GM23338 (cell line): Measurements from ENCODE around the gene ZMYND8. TPM values are rescaled to one million over a fixed set of nuclear protein-coding genes. Genes with fewer than 3 reads are reported as not detected.

Source experiments
- ATAC-seq: fragments of 200-7000 bp; cut with Tn5 transposase; 3 replicates; pipeline ENCODE4 v1.9.1; 2020
- DNase-seq: peaks from one replicate; pipeline ENCODE4 v3.0.0-alpha.2; 2015; ENCODE audit warnings: low spot score
- H2AFZ ChIP-seq: fragments of 200-600 bp; sonication (generic); 2 replicates; pipeline ENCODE4 v1.8.0; 2016; ENCODE audit warnings: antibody characterized with exemption, mild to moderate bottlenecking, moderate library complexity
- H3F3A ChIP-seq: fragments of 200-600 bp; sonication (generic); replicated peaks from 2 replicates; pipeline ENCODE4 v1.8.0; 2017; ENCODE audit warnings: antibody characterized with exemption, mixed run types, low read depth
- H3K27ac ChIP-seq: fragments of 200-600 bp; sonication (generic); 2 replicates; pipeline ENCODE4 v1.6.1; 2016; ENCODE audit warnings: low read depth
- H3K27me3 ChIP-seq: fragments of 200-600 bp; sonication (generic); 2 replicates; pipeline ENCODE4 v1.8.0; 2016; ENCODE audit warnings: mild to moderate bottlenecking, mixed run types, moderate library complexity; ENCODE audit not compliant: insufficient read depth
- H3K36me3 ChIP-seq: fragments of 200-600 bp; sonication (generic); 2 replicates; pipeline ENCODE4 v1.8.0; 2016; ENCODE audit warnings: mild to moderate bottlenecking; ENCODE audit not compliant: insufficient read depth
- H3K4me1 ChIP-seq: fragments of 200-600 bp; sonication (generic); 2 replicates; pipeline ENCODE4 v1.8.0; 2016; ENCODE audit warnings: mild to moderate bottlenecking, moderate library complexity; ENCODE audit not compliant: insufficient read depth
- H3K4me2 ChIP-seq: fragments of 200-600 bp; sonication (generic); 2 replicates; pipeline ENCODE4 v1.7.1; 2017; ENCODE audit warnings: mixed run types
- H3K4me3 ChIP-seq: fragments of 200-600 bp; sonication (generic); 2 replicates; pipeline ENCODE4 v1.6.1; 2016; ENCODE audit warnings: mixed run types
- H3K79me2 ChIP-seq: fragments of 200-600 bp; sonication (generic); replicated peaks from 2 replicates; pipeline ENCODE4 v1.8.0; 2017; ENCODE audit warnings: mild to moderate bottlenecking; ENCODE audit not compliant: insufficient read depth
- H3K9me2 ChIP-seq: fragments of 200-600 bp; sonication (generic); 2 replicates; pipeline ENCODE4 v1.8.0; 2017; ENCODE audit not compliant: insufficient read depth
- H4K20me1 ChIP-seq: fragments of 200-600 bp; sonication (generic); replicated peaks from 2 replicates; pipeline ENCODE4 v1.8.0; 2017; ENCODE audit warnings: mild to moderate bottlenecking; ENCODE audit not compliant: insufficient read depth
- H3K27ac Mint-ChIP-seq: 2 replicates; pipeline ENCODE4 v1.8.0; 2020; ENCODE audit warnings: inconsistent platforms, mild to moderate bottlenecking, moderate library complexity, mixed read lengths
- H3K27me3 Mint-ChIP-seq: 3 replicates; pipeline ENCODE4 v1.8.0; 2022; ENCODE audit warnings: low read depth, mild to moderate bottlenecking, moderate library complexity, mixed read lengths, inconsistent platforms; ENCODE audit not compliant: insufficient read depth, poor library complexity
- H3K36me3 Mint-ChIP-seq: 3 replicates; pipeline ENCODE4 v1.8.0; 2021; ENCODE audit warnings: low read depth, mild to moderate bottlenecking, inconsistent platforms, moderate library complexity, mixed read lengths
- H3K4me1 Mint-ChIP-seq: 3 replicates; pipeline ENCODE4 v1.8.0; 2020; ENCODE audit warnings: mild to moderate bottlenecking, inconsistent platforms, mixed read lengths
- H3K4me3 Mint-ChIP-seq: 3 replicates; pipeline ENCODE4 v1.8.0; 2021; ENCODE audit warnings: moderate library complexity, mild to moderate bottlenecking, inconsistent platforms, mixed read lengths
- H3K9me3 Mint-ChIP-seq: 3 replicates; pipeline ENCODE4 v1.8.0; 2020; ENCODE audit warnings: moderate library complexity, mild to moderate bottlenecking, inconsistent platforms, mixed read lengths
- CTCF ChIP-seq, 2 experiments: fragments of 200-600 bp in 1 of 2; sonication (generic) in 1 of 2; conservative IDR thresholded peaks; 2 replicates each; pipeline versions ENCODE4 v1.5.1 to v1.6.1; 2016 to 2017; ENCODE audit warnings: antibody characterized with exemption in 2 of 2, low read depth in 2 of 2, mild to moderate bottlenecking in 2 of 2, moderate library complexity in 1 of 2
- ETS1 ChIP-seq: IDR thresholded peaks from 2 replicates; pipeline ENCODE4 v1.6.1; 2016; ENCODE audit warnings: antibody characterized with exemption
- EZH2phosphoT487 ChIP-seq: fragments of 200-600 bp; sonication (generic); IDR thresholded peaks from one replicate; pipeline ENCODE4 v1.8.1; 2018; ENCODE audit warnings: antibody characterized with exemption; ENCODE audit not compliant: unreplicated experiment
- JUNB ChIP-seq: IDR thresholded peaks from one replicate; pipeline ENCODE4 v1.6.1; 2016; ENCODE audit warnings: antibody characterized with exemption; ENCODE audit not compliant: unreplicated experiment
- NANOG ChIP-seq: IDR thresholded peaks from 2 replicates; pipeline ENCODE4 v1.6.1; 2016; ENCODE audit warnings: antibody characterized with exemption, borderline replicate concordance
- STAT1 ChIP-seq: IDR thresholded peaks from one replicate; pipeline ENCODE4 v1.6.1; 2016; ENCODE audit warnings: antibody characterized with exemption; ENCODE audit not compliant: unreplicated experiment
- ZNF114 ChIP-seq: fragments of 250-450 bp; sonication (Bioruptor Pico); IDR thresholded peaks from 2 replicates; pipeline ENCODE4 v1.5.0; 2020; ENCODE audit warnings: mild to moderate bottlenecking, moderate library complexity
- ZNF331 ChIP-seq: fragments of 250-450 bp; sonication (Bioruptor Pico); IDR thresholded peaks from 2 replicates; pipeline ENCODE4 v1.5.0; 2020; ENCODE audit warnings: low read depth, mild to moderate bottlenecking, moderate library complexity
- ZNF462 ChIP-seq: fragments of 250-450 bp; sonication (Bioruptor Pico); IDR thresholded peaks from 2 replicates; pipeline ENCODE4 v1.5.0; 2020; ENCODE audit warnings: mild to moderate bottlenecking, moderate library complexity
- polyA plus RNA-seq: library from polyadenylated mRNA; unstranded; fragments of >200 nt; fragmentation: Nextera tagmentation; extraction: Ambion mirVana; gene quantifications from 2 replicates; pipeline ENCODE4 v1.2.1, GENCODE V29; 2016
- total RNA-seq: library from RNA; depleted of rRNA; stranded (reverse); fragments of >200 nt; shearing (Covaris generic); gene quantifications from 2 replicates; pipeline ENCODE4 v1.2.3, GENCODE V29; 2014

Gene ZMYND8
- total and polyA plus RNA-seq, 2 experiments from 2014 or later, result 70.9 to 128 TPM

- no peak for TF ChIP-seq CTCF (conservative IDR thresholded peaks at IDR 0.05; ENCODE audit: low read depth in 2 of 2)
- TF ChIP-seq ZNF331 (CRISPR knock-in tag), result no peak
- TF ChIP-seq JUNB, result no peak
- no peak for TF ChIP-seq ETS1
- no peak for TF ChIP-seq STAT1
Observed at GRCh38 chr20:47370850-47371782, 14.6 kb upstream of the ZMYND8 start (continued).

GRCh38 chr20:47370214-47370613 is 13.7 kb upstream of the ZMYND8 start:
- H3K79me2 ChIP-seq, result peaks cover 49% of the 10 kb centered on the region
- Mint-ChIP-seq H3K27ac (no peak overlapping the region; the same call in 1 of the 2 replicates), H3K36me3 (peaks cover 24% of the 10 kb centered on the region), H3K27me3 (peaks cover 9% of the 10 kb centered on the region), H3K4me3 (no peak overlapping the region), H3K9me3 (no peaks in the 10 kb centered on the region; the same call in 2 of the 3 replicates), H3K4me1 (peaks cover 42% of the 10 kb centered on the region)
- DNase-seq (no peak), ATAC-seq (no peak)
- H3K27ac ChIP-seq, result peak overlapping the region; percentile 77; the same call in 1 of the 2 replicates
- H4K20me1 ChIP-seq, result no peaks in the 10 kb centered on the region
- H3K4me1 ChIP-seq, result peaks cover 59% of the 10 kb centered on the region
- no peak overlapping the region for H2AFZ ChIP-seq
- TF ChIP-seq EZH2phosphoT487 (no peak), ZNF462 (CRISPR knock-in tag) (no peak), ZNF114 (CRISPR knock-in tag) (no peak), JUNB (no peak), NANOG (no peak), STAT1 (no peak)
- peaks cover 6% of the 10 kb centered on the region; the same call in 1 of the 2 replicates for H3K36me3 ChIP-seq
- H3K27me3 ChIP-seq, result no peaks in the 10 kb centered on the region
- no peak overlapping the region for H3K4me3 ChIP-seq
- no peaks in the 10 kb centered on the region for H3K9me2 ChIP-seq
- H3K4me2 ChIP-seq, result no peak overlapping the region
- H3F3A ChIP-seq, result 0 out of 2 replicates have a peak, but pooled peaks cover 7% of the 10 kb centered on the region
